ENCODE data around the gene CACNA1C.

DNA sequence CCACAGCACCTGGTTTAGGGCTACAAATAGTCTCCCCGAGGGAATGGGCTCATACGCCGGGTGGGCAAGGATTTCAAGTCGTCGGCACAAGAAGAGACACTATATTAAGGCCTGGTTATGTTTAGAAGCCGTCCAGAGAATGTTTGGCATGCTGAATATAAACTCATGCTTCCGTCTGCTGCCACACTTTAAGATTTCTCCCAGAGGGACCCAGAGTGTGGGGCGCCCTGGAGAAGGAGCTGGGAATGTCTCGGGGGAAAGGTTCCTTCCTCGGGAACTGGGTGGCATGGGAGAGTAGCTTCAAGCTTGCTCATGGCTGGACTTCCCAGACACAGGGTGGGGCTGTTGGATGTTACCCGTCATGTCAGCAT lies 295.7 kb downstream of the CACNA1C start:
- TF ChIP-seq CTCF (conservative IDR thresholded peaks at IDR 0.05 in 1 of 2, IDR thresholded peaks at IDR 0.05 in 1 of 2; ENCODE audit: extremely low read depth in 1 of 2, insufficient read depth in 1 of 2, low read depth in 1 of 2, low read length in 2 of 2): no peak
- TF ChIP-seq EZH2 (IDR thresholded peaks at IDR 0.05; ENCODE audit: borderline replicate concordance, low read length): no peak
